ENCODE measurements around the gene BNIPL.

BNIPL gene

DNA sequence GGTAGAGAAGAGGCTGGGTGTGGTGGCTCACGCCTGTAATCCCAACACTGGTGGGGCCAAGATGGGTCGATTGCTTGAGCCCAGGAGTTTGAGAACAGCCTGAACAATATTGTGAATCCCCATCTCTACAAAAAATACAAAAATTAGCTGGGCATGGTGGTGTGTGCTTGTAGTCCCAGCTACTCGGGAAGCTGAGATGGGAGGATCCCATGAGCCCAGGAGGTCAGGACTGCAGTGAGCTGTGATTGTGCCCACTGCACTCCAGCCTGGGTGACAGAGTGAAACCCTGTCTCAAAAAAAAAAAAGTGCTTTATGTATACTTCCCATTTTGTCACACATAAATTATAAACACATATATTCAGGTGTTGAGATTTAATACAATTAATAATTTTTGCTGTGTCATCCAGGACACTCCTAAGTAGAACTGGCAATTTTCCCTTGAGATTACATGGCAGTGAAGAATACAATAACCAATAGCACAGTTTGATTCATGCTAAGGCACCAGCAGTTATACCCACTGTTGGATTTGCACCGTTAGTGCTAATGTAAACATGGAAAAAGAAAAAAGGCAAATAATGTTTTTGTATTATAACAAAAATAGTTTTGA is 49.7 kb downstream of the BNIPL start:
- Histone ChIP-seq H3K27ac (no peak overlapping the region), H3K4me3 (no peak overlapping the region)
